ENCODE results near the gene NPC1L1. TPM values are rescaled to one million over a fixed set of nuclear protein-coding genes. Genes with fewer than 3 reads are reported as not detected.
"Not testable (repeated sequence)": the region's sequence is repeated elsewhere in the genome, so short reads cannot be mapped to it uniquely, and the experiment has no call there.

The NPC1L1 gene
- polyA plus RNA-seq, 3 donors, result 2.5 to 3.9 (median 3.3) TPM

GRCh38 chr7:44568771-44569560, 27.8 kb upstream of the NPC1L1 start:
- no peak for DNase-seq (ENCODE audit: extremely low read depth in 1 of 11, low read depth in 9 of 11, low spot score in 4 of 11)

DNA sequence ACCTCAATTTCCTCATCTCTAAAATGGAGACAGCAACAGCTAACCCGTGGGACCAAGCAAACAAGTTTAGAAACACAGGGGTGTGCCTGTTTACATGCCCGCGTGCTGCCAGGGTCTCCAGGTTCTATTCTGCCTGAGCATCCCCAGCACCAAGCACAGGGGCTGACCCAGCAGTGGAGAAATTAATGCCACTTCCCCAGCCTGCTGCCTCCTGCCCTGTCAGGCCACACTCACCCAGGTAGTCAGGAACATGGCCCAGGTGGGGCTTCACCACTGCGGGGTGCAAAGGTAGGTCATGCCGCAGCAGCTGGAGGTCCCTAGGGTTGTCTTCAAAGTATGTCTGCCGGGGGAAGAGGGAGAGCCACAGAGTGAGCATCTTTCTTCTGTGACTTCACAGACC, 26.8 kb upstream of the NPC1L1 start:
- DNase-seq (ENCODE audit: extremely low read depth in 1 of 11, low read depth in 9 of 11, low spot score in 4 of 11), result no peak

DNA sequence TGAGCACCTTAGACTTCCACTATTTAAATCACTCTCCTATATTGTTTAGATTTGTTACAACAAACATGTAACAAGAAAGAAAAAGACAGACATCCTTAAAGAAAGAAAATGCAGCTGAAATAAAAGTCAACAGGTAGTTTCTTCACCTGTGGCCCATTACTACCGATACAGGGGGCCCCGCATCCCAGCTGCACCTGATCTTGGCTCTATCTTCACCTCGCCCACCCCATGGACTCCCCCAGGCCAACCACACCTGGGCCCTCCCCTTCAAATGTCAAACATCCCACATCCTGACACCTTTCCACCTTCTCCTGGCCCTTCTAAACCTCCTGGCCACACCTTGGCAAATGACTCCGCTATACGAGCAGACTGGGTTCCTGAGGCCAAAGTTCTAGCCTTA, 25.6 kb upstream of the NPC1L1 start:
- no peak for DNase-seq (ENCODE audit: extremely low read depth in 1 of 11, low read depth in 9 of 11, low spot score in 4 of 11)

GRCh38 chr7:44565795-44566559, 24.8 kb upstream of the NPC1L1 start:
- no peak for DNase-seq (ENCODE audit: extremely low read depth in 1 of 11, low read depth in 9 of 11, low spot score in 4 of 11)

- DNase-seq (ENCODE audit: extremely low read depth in 1 of 11, low read depth in 9 of 11, low spot score in 4 of 11), result peak in 2 of 11 donors; percentile 20 to 28
Measured at GRCh38 chr7:44565097-44565794, 24.1 kb upstream of the NPC1L1 start.

- no peak for DNase-seq (ENCODE audit: extremely low read depth in 1 of 11, low read depth in 9 of 11, low spot score in 4 of 11)
Measured at GRCh38 chr7:44564606-44565005, 23.5 kb upstream of the NPC1L1 start.

DNA sequence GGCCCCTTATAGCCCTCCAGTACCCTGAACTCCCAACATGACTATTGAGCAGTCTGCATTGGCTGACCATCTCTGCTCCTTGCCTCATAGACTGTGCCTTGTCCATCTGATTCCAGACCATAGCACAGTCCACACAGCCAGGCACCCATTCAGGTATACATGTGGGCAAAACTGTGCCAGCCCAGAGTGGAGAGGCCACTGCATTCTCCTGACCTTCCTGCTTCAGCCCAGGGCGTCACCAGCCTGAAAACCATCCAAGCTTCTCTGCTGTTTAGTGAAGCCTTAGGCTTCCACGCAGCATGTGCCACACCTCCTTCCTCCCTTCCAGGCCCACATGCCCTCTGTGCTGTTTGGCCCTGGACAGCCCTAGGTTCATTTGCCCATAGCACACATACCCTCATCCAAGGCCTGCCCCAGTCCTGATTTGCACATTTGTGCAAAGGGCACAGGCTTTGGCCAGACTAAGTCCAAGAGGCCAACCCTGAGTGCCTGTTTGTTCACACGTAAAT, 22.1 kb upstream of the NPC1L1 start:
- DNase-seq (ENCODE audit: extremely low read depth in 1 of 11, low read depth in 9 of 11, low spot score in 4 of 11), result no peak

DNA sequence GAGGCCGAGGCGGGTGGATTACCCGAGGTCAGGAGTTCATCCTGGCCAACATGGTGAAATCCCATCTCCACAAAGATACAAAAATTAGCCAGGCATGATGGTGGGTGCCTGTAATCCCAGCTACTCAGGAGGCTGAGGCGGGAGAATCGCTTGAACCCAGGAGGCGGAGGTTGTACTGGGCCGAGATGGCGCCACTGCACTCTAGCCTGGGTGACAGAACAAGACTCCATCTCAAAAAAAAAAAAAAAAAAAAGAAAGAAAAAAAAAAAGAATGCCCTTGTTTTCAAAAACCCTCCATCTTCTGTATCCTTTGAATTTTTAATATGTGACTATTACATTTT, 21.5 kb upstream of the NPC1L1 start:
- DNase-seq (ENCODE audit: extremely low read depth in 1 of 11, low read depth in 9 of 11, low spot score in 4 of 11), result not testable (repeated sequence)

DNA sequence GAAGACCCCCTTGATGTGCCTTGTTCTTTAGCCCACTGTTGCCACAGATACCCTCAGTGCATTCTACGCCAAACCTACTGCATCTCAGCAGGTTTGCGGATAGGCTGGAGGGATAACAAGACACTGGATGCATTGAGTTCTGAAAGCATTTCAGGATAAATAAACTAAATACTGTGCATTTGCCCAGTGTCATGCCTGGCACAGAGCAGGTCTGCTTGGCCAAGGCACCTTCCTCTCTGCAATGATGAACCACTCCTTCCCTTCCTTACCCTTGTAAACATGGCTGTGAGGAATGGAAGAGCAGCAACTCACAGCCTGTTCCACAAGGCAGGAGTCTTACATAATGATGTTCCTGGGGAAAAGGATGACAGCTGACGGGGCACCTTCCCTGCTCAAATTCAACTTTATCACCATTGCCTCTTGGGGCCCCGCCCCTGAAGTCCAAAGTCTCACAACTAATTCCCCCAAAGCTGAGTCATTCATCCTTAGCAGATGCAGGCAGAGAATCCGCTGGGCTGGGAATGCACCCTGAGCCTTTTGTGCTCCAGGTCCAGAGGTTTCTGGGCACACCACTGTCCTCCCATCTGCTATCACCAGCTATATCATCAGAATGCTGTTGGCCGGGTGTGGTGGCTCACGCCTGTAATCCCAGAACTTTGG, 21.0 kb upstream of the NPC1L1 start:
- DNase-seq (ENCODE audit: extremely low read depth in 1 of 11, low read depth in 9 of 11, low spot score in 4 of 11), result no peak

DNA sequence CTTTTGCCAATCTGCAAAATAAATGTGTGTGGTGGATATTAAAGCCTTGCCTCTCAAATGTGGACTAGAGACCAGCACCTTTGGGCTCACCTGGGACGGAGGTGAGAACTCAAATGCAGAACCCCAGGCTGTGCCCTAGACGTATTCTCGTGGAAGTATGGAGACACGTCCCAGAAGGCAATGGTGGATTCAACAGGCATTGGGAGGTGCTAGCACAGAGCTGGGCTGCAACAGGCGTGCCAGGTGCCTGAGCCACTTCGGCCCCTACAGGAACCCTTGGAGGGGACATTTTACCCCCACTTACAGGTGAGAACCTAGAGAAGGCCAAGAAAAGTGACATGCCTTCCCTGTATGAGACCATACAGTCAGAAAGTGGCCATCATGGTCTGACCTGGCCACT, 20.4 kb upstream of the NPC1L1 start:
- DNase-seq (ENCODE audit: extremely low read depth in 1 of 11, low read depth in 9 of 11, low spot score in 4 of 11), result no peak

DNA sequence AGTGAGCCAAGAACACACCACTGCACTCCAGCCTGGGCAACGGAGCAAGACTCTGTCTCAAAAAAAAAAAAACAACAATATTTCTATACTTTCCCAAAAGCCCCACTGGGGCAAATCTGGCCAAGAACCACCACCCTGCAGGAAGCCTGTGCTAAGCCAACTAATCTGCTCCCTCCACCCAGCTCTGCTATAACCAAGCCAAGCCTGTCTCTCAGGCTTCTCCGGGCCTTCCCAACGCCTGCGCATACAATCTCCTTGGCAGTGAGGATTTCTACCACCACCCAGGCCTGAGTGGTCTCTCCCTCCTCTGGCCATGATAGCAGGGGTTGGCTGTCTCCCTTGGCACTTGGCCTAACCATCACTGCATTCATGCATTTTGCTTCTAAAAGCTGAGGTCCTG, 18.4 kb upstream of the NPC1L1 start:
- DNase-seq (ENCODE audit: extremely low read depth in 1 of 11, low read depth in 9 of 11, low spot score in 4 of 11), result no peak

DNA sequence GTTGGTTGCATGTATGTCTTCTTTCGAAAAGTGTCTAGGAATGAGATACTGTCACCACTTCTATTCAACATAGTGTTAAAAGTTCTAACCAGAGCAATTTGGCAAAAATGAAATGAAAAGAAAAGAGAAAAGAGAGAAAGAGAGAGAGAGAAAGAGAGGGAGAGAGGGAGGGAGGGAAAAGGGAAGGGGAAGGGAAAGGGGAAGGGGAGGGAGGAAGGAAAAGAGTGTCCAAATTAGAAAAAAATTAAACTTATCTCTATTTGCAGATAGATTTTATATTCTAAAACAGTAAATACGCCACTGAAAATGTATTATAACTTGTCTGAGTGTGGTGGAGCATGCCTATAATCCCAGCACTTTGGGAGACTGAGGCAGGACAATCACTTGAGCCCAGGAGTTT, 16.4 kb upstream of the NPC1L1 start:
- DNase-seq (ENCODE audit: extremely low read depth in 1 of 11, low read depth in 9 of 11, low spot score in 4 of 11), result no peak

DNA sequence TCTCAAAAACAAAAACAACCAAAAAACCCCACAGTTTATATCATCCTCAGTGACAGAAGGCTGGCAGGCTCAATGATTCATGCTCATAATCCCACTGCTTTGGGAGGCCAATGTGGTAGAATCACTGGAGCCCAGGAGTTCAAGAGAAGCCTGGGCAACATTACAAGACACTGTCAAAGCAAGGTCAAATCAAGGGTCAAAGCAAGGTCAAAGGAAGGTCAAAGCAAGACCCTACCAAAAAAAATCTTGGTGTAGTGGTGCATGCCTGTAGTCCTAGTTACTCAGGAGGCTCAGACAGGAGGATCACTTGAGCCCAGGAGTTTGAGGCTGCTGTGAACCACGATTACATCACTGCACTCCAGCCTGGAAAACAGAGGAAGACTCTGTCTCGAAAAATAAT, 14.2 kb upstream of the NPC1L1 start:
- DNase-seq (ENCODE audit: extremely low read depth in 1 of 11, low read depth in 9 of 11, low spot score in 4 of 11), result no peak

DNA sequence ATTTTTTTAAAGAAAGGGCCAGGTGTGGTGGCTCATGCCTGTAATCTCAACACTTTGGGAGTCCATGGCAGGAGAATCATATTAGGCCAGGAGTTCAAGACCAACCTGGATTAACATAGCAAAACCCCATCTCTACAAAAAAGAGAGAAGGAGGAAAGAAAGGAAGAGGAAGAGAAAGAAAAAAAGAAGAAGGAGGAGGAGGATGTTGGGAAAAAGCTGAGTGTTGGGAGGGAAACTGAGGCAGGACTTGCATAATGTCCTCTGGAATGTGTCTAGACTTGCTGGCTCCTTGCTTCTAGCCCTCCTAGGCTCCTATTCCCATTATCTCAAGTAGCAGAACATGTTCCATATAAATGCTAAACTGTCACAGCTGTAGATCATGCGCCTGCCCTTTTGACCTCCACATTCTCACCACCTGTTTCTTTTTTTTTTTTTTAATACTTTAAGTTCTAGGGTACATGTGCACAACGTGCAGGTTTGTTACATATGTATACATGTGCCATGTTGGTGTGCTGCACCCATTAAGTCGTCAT, 11.4 kb upstream of the NPC1L1 start:
- not testable (repeated sequence) for DNase-seq (ENCODE audit: extremely low read depth in 1 of 11, low read depth in 9 of 11, low spot score in 4 of 11)

- DNase-seq (ENCODE audit: extremely low read depth in 1 of 11, low read depth in 9 of 11, low spot score in 4 of 11), result no peak
Measured at GRCh38 chr7:44549457-44549856, 8.3 kb upstream of the NPC1L1 start.

DNA sequence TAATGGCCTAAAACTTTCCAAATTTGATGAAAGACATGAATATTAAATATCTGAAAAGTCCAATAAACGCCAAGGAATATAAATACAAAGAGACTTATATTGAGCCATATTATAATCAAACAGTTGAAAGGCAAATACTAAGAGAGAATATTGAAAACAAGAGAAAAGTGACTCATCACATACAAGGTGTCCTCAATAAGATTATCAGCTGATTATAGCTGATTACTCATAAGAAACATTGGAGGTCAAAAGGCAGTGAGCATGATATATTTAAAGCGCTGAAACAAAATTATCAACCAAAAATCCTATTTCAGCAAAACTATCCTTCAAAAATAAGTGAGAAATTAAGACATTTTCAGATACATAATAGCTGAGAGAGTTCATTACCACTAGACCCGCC, 7.8 kb upstream of the NPC1L1 start:
- no peak for DNase-seq (ENCODE audit: extremely low read depth in 1 of 11, low read depth in 9 of 11, low spot score in 4 of 11)

GRCh38 chr7:44547536-44548231, 6.6 kb upstream of the NPC1L1 start:
- DNase-seq (ENCODE audit: extremely low read depth in 1 of 11, low read depth in 9 of 11, low spot score in 4 of 11), result no peak

GRCh38 chr7:44541876-44542610, 913 bp upstream of the NPC1L1 start:
- no peak for DNase-seq (ENCODE audit: extremely low read depth in 1 of 11, low read depth in 9 of 11, low spot score in 4 of 11)
